Nephron (organoid): ENCODE measurements around the gene PRODH.
"Not testable (repeated sequence)": the region's sequence is repeated elsewhere in the genome, so short reads cannot be mapped to it uniquely, and the experiment has no call there.

Experiments
- H3K27ac Mint-ChIP-seq, 3 experiments: 2 replicates each; pipeline ENCODE4 v1.8.0; 2020; ENCODE audit warnings: mixed read lengths in 3 of 3, mild to moderate bottlenecking in 2 of 3, moderate library complexity in 1 of 3
- H3K27me3 Mint-ChIP-seq: 2 replicates; pipeline ENCODE4 v1.8.0; 2021; ENCODE audit warnings: low read depth, mild to moderate bottlenecking, moderate library complexity, mixed read lengths
- H3K36me3 Mint-ChIP-seq: 2 replicates; pipeline ENCODE4 v1.8.0; 2020; ENCODE audit warnings: low read depth, mixed read lengths
- H3K4me1 Mint-ChIP-seq: 2 replicates; pipeline ENCODE4 v1.8.0; 2020; ENCODE audit warnings: mixed read lengths
- H3K4me3 Mint-ChIP-seq, 3 experiments: 2 replicates each; pipeline ENCODE4 v1.8.0; 2020; ENCODE audit warnings: mild to moderate bottlenecking in 3 of 3, mixed read lengths in 3 of 3, moderate library complexity in 2 of 3
- H3K9me3 Mint-ChIP-seq: 2 replicates; pipeline ENCODE4 v1.8.0; 2020; ENCODE audit warnings: mixed read lengths
- CTCF ChIP-seq, 3 experiments: fragments of 200-600 bp; sonication (generic); IDR thresholded peaks; one replicate each; pipeline ENCODE4 v1.5.0; 2021; ENCODE audit warnings: antibody characterized with exemption in 3 of 3; ENCODE audit not compliant: unreplicated experiment in 3 of 3

Gene PRODH

DNA sequence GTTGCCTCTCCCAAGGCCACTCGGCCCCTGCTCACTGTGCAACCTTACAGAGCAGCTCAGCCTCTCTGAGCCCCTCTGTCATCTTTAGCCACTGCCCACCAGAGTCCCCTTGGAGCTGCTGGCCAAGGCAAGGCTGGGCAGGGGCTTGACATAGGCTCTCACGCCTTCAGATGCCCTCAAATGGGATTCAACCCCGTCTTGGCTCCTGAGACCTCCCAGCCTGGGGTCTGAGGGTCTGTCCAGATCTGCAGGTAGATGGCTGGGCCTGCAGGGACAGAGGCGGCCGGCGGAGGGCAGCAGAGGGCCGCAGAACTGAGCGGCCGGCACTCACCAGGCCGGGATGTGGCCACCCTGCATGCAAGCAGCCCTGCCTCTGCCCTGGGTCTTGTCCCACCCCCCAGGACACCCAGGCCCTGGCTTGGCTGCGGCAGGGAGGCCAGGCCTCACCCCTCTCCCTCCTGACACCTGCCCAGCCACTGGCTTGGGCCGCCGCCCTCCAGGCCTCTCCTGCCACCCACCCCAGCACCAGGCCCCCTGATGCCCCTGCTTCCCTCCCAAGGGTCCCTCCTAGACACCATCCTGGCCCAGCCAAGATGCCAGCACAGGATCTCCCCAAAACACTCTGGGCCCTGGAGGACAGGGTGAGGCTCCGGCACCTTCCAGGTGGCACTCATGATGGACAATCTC lies 18.4 kb upstream of the PRODH start:
- H3K4me3 Mint-ChIP-seq, H3K4me1 Mint-ChIP-seq, H3K27ac Mint-ChIP-seq, H3K36me3 Mint-ChIP-seq, H3K9me3 Mint-ChIP-seq: not testable (repeated sequence)
- peak; percentile 77 to 82 (median 81) for TF ChIP-seq CTCF (IDR thresholded peaks at IDR 0.05; ENCODE audit: unreplicated experiment in 3 of 3)
- peaks cover 12% of the 10 kb centered on the region for H3K27me3 Mint-ChIP-seq

DNA sequence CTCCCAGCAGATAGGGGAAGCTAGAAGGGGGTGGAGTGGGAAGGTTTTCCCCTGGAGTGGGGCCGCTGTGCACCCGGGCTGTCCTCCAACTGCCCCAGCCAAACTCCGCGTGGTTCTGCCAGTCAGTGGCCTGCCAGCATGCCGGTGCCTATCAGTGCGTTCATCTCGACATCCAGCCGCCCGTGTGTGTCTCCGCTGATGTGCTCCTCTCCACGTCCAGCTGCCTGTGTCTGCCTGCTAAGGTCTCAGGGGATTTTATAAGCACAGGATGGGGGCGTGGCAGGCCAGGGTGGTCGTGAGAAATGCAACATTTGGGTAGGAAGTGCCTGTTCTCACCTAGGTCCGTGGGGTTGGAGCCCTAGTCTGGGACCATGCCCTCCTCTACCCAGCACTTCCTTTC lies 17.0 kb upstream of the PRODH start:
- not testable (repeated sequence) for H3K27ac Mint-ChIP-seq, H3K9me3 Mint-ChIP-seq, H3K4me1 Mint-ChIP-seq, H3K4me3 Mint-ChIP-seq, H3K36me3 Mint-ChIP-seq
- H3K27me3 Mint-ChIP-seq, result peaks cover 19% of the 10 kb centered on the region

GRCh38 chr22:18952022-18952421 lies 15.9 kb upstream of the PRODH start:
- Mint-ChIP-seq H3K4me1 (no peaks in the 10 kb centered on the region), H3K4me3 (no peak overlapping the region), H3K27ac (no peak overlapping the region), H3K27me3 (peaks cover 26% of the 10 kb centered on the region), H3K36me3 (no peaks in the 10 kb centered on the region), H3K9me3 (no peaks in the 10 kb centered on the region)
- no peak for TF ChIP-seq CTCF (IDR thresholded peaks at IDR 0.05; ENCODE audit: unreplicated experiment in 3 of 3)

GRCh38 chr22:18950141-18950540 lies 14.0 kb upstream of the PRODH start:
- TF ChIP-seq CTCF (IDR thresholded peaks at IDR 0.05; ENCODE audit: unreplicated experiment in 3 of 3), result no peak
- Mint-ChIP-seq H3K4me3 (no peak overlapping the region), H3K27me3 (peaks cover 26% of the 10 kb centered on the region), H3K4me1 (no peaks in the 10 kb centered on the region), H3K27ac (no peak overlapping the region), H3K36me3 (no peaks in the 10 kb centered on the region), H3K9me3 (no peaks in the 10 kb centered on the region)

DNA sequence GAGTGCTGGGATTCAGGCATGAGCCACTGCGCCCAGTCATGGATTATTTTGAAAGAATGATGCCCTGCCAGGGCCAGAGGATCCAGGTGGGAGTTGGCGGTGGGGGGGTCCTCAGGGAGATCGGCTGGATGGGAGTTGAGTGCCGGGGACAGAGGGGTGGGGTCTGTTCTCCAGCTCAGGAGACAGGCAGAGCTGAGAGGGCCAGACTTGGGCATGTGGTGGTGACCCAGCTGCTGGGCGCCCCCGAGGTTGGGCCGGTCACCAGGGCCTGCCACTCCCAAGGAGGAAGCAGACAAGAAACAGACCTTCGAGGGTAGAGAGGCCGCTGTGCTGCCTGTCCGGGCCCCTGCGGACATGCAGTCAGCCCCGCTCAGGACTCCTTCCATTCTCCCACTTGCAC lies 11.8 kb upstream of the PRODH start:
- peaks cover 26% of the 10 kb centered on the region for H3K27me3 Mint-ChIP-seq
- no peak for TF ChIP-seq CTCF (IDR thresholded peaks at IDR 0.05; ENCODE audit: unreplicated experiment in 3 of 3)
- no peaks in the 10 kb centered on the region for H3K36me3 Mint-ChIP-seq
- H3K4me3 Mint-ChIP-seq, result no peak overlapping the region
- no peaks in the 10 kb centered on the region for H3K9me3 Mint-ChIP-seq
- peak overlapping the region in 2 of 3 experiments; percentile 57 to 61 for H3K27ac Mint-ChIP-seq
- no peaks in the 10 kb centered on the region for H3K4me1 Mint-ChIP-seq

DNA sequence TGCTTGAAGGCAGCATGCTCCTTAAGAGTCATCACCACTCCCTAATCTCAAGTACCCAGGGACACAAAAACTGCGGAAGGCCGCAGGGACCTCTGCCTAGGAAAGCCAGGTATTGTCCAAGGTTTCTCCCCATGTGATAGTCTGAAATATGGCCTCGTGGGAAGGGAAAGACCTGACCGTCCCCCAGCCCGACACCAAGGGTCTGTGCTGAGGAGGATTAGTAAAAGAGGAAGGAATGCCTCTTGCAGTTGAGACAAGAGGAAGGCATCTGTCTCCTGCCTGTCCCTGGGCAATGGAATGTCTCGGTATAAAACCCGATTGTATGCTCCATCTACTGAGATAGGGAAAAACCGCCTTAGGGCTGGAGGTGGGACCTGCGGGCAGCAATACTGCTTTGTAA lies 11.0 kb upstream of the PRODH start:
- peak overlapping the region in 2 of 3 experiments; percentile 34 to 48 for H3K4me3 Mint-ChIP-seq
- peaks cover 22% of the 10 kb centered on the region for H3K27me3 Mint-ChIP-seq
- not testable (repeated sequence) for H3K9me3 Mint-ChIP-seq, H3K4me1 Mint-ChIP-seq, H3K36me3 Mint-ChIP-seq
- H3K27ac Mint-ChIP-seq, result peak overlapping the region in 1 of 3 experiments; percentile 86

- not testable (repeated sequence) for H3K4me1 Mint-ChIP-seq, H3K27me3 Mint-ChIP-seq, H3K9me3 Mint-ChIP-seq, H3K27ac Mint-ChIP-seq, H3K4me3 Mint-ChIP-seq, H3K36me3 Mint-ChIP-seq
These were observed 2.6 kb upstream of the PRODH start for GRCh38 chr22:18938691-18939090.

DNA sequence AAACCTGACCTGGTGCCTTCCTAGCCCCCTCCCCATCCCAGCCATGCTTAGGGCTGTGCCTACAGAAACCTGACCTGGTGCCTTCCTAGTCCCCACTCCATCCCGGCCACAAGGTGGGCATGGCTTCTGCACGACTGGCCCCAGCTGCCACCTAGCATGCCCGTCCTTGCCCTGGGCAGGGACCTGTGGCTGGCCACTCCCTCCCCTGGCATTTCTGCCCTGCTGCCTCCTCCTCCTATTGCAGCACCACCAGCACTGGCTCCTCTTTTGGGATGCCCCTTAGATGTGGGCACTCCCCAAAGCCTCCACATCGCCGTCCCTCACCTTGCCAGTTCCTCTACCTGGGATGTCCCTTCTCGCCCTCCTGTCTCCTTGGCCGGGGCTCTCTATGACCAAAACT lies 1.4 kb downstream of the PRODH start:
- not testable (repeated sequence) for H3K9me3 Mint-ChIP-seq, H3K4me3 Mint-ChIP-seq, H3K36me3 Mint-ChIP-seq, H3K4me1 Mint-ChIP-seq, H3K27ac Mint-ChIP-seq, H3K27me3 Mint-ChIP-seq
